Epithelial cell of proximal tubule (primary cell): ENCODE results near the gene TMEM171. TPM values are rescaled to one million over a fixed set of nuclear protein-coding genes. Genes with fewer than 3 reads are reported as not detected.

Experiments used
- DNase-seq: peaks from one replicate; pipeline ENCODE4 v3.0.0-alpha.2; 2011; ENCODE audit warnings: low read depth
- H3K4me3 ChIP-seq: 2 replicates; pipeline ENCODE4 v1.5.1; 2011; ENCODE audit warnings: low read depth, mild to moderate bottlenecking, low read length
- total RNA-seq: library from RNA; depleted of rRNA; stranded (reverse); fragments of >200 nt; gene quantifications from 2 replicates; pipeline ENCODE4 v1.2.3, GENCODE V29; 2015
- TF ChIP-seq, protein P1 (sequence below): conservative IDR thresholded peaks from 2 replicates; pipeline ENCODE4 v1.5.1; 2012; ENCODE audit warnings: low read depth, mild to moderate bottlenecking, low read length

Gene TMEM171, protein sequence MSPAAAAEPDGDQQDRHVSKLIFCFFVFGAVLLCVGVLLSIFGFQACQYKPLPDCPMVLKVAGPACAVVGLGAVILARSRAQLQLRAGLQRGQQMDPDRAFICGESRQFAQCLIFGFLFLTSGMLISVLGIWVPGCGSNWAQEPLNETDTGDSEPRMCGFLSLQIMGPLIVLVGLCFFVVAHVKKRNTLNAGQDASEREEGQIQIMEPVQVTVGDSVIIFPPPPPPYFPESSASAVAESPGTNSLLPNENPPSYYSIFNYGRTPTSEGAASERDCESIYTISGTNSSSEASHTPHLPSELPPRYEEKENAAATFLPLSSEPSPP
- 2.8 and 10.6 TPM in 2 replicates for total RNA-seq

DNA sequence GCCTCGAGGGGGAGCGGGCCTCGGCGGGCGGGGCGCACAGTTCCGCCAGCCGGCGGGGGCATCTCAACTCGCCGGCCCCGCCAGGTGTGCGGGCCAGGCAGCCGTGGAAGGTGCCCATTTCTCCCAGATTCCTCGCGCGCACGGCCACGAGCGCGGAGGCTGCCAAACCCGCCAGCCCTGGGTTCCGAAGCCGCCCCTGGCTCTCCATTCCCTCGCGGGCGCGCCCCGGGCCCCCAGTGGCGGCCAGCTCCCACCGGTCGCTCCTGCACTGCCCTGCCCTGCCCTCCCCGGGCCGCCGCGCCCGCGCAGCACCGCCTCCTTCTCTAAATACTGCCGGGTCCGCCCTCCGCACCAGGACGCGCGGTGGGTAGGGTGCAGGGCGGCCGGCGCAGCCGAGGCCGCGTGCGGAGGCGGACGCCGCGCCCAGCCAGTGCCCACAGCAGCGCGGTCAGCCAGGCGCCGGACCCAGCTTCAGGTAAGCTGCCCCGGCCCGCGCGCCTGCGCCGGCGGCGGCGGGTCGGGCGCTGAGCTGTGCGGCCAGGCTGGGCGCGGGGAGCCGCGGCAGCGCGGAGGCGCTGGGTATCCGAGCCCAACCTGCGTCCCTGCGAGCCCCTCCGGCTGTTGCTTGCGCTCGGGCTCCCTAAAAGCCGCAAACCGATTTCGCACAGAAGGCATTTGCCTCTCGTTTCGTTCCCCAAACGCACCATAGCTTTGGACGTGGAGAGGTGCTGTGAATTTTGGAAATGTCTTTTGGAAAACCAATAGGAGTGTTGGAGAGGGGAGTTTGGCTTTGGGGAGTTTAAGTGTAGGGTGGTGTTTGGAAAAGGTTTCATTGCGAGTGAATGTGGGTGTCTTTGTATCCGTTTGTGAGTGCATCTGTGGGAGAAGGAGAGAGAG lies at the start of gene TMEM171:
TSS of gene TMEM171 (plus strand) at position 354 of the 897 bp plus-strand sequence. CDS start 2,799 bp downstream, outside the sequence.
- TF ChIP-seq, protein P1, sequence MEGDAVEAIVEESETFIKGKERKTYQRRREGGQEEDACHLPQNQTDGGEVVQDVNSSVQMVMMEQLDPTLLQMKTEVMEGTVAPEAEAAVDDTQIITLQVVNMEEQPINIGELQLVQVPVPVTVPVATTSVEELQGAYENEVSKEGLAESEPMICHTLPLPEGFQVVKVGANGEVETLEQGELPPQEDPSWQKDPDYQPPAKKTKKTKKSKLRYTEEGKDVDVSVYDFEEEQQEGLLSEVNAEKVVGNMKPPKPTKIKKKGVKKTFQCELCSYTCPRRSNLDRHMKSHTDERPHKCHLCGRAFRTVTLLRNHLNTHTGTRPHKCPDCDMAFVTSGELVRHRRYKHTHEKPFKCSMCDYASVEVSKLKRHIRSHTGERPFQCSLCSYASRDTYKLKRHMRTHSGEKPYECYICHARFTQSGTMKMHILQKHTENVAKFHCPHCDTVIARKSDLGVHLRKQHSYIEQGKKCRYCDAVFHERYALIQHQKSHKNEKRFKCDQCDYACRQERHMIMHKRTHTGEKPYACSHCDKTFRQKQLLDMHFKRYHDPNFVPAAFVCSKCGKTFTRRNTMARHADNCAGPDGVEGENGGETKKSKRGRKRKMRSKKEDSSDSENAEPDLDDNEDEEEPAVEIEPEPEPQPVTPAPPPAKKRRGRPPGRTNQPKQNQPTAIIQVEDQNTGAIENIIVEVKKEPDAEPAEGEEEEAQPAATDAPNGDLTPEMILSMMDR: no peak

DNA sequence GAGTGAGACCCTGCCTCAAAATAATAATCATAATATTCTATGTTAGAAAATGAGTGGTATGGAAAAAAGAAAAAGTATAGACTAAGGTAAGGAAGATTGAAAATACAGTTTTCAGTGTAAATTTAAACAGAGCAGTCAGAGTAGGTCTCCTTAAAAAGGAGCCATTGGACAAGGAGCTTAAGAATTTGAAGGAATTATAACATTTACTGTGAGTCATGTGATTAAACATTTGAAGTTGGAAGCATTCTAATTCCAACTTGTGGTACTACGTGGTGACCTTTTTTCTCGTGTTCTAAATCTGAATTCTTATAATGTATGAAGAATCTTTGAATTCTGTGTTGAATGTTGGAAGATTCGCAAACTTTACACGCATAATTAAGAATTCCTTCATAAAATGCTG lies 39.3 kb upstream of the TMEM171 start:
- DNase-seq: no peak
- TF ChIP-seq, protein P1: no peak

More for the DNA sequence above, at the start of gene TMEM171:
- DNase-seq: no peak
- H3K4me3 ChIP-seq: peak within 1 kb of the TSS; percentile 78

DNA sequence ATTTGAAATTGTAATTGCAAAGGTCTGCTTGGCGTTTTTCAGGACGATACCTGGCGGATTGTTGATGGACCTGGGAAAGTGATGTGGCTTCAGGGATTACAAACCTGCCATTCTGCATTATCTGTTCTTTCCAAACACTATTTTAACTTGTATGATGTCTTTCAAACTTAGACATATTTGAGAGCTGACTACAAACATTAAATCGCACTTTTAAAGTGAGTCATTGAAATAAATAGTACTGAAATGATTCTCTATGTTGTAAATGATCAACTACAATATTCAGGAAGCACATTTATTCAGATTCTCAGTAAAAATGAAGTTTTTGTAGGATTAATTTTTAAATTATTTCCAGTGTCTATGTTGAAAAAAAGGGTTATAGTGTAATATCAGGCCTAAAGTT lies 32.3 kb upstream of the TMEM171 start:
- DNase-seq: no peak

More for the DNA sequence above, 39.3 kb upstream of the TMEM171 start:
- no peak overlapping the region for H3K4me3 ChIP-seq

DNA sequence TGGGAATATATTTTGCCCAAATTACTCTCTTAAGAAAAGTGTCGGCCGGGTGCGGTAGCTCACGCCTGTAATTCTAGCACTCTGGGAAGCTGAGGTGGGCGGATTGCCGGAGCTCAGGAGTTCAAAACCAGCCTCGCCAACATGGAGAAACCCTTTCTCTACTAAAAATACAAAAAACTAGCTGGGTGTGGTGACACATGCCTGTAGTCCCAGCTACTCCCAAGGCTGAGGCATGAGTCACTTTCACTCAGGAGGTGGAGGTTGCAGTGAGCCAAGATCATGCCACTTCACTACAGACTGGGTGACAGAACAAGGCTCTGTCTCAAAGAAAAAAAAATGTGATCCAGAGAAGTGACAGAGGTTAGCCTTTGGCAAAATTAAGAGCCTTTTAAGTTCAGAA lies 26.4 kb upstream of the TMEM171 start:
- TF ChIP-seq, protein P1: no peak
- DNase-seq: no peak
- no peak overlapping the region for H3K4me3 ChIP-seq

More for the DNA sequence above, 32.3 kb upstream of the TMEM171 start:
- no peak overlapping the region for H3K4me3 ChIP-seq
- TF ChIP-seq, protein P1: no peak

DNA sequence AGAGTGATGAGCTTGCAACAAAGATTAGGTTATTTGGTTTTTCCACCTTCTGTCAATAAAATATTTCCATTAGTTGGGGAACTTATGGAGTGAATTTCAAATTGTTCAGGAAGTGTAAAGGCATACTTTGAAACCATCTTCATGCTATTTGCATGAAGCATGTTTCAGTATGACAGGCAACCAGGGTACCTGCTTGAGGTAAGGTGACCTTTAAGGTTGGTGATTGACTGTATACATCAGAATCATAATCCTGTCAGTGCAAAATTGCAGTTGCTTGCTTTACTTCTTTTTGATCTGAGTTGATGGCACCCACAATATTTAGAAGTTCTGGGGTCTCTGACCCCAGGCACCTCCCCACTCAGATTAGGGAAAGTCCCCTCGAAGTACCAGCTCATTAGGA lies 26.0 kb upstream of the TMEM171 start:
- TF ChIP-seq, protein P1: no peak
- DNase-seq: no peak

DNA sequence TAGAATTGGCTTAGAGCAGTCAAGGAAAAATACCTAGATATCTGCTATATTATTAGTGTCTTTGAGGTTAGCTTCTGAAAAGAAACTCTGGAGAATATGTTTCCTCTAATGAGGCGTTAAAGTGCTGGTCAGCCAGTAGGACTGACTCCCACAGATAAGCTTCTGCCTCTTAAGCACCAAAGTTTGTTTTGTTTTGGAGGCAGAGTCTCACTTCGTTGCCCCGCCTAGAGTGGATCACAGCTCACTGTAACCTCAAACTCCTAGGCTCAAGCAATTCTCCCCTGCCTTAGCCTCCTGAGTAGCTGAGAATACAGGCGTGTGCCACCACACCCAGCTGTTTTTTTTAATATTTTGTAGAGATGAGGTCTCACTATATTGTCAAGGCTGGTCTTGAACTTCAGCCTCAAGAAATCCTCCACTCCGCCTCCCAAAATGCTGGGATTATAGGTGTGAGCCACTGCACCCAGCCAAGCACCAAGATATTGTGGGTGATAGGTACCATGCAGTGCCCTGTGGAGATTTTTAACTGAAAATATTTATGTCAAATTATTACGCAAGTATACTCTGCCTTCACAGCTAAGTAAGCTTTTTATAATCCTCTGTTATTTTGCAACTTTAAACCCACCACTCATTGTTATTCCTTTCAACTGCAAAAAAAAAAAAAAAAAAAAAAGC lies 24.7 kb upstream of the TMEM171 start:
- no peak overlapping the region for H3K4me3 ChIP-seq
- no peak for DNase-seq
- TF ChIP-seq, protein P1: no peak

More for the DNA sequence above, 26.0 kb upstream of the TMEM171 start:
- H3K4me3 ChIP-seq: no peak overlapping the region
